Neural progenitor cell (in vitro differentiated cells): Measurements from ENCODE around the gene GATAD1. TPM values are rescaled to one million over a fixed set of nuclear protein-coding genes. Genes with fewer than 3 reads are reported as not detected.

Experiments
- DNase-seq: peaks from one replicate; pipeline ENCODE4 v3.0.0-alpha.2; 2016; ENCODE audit warnings: low spot score
- H2AFZ ChIP-seq: fragments of 200-600 bp; sonication (generic); replicated peaks from 2 replicates; pipeline ENCODE4 v1.6.1; 2016; ENCODE audit warnings: antibody characterized with exemption
- H3F3A ChIP-seq: fragments of 200-600 bp; sonication (generic); 2 replicates; pipeline ENCODE4 v1.6.1; 2016; ENCODE audit warnings: antibody characterized with exemption, low read depth
- H3K27ac ChIP-seq: fragments of 200-600 bp; sonication (generic); 2 replicates; pipeline ENCODE4 v1.5.1; 2016; ENCODE audit warnings: mild to moderate bottlenecking
- H3K27me3 ChIP-seq: fragments of 200-600 bp; sonication (generic); 2 replicates; pipeline ENCODE4 v1.6.1; 2016; ENCODE audit warnings: mild to moderate bottlenecking, moderate library complexity
- H3K36me3 ChIP-seq: fragments of 200-600 bp; sonication (generic); 2 replicates; pipeline ENCODE4 v1.5.1; 2016
- H3K4me1 ChIP-seq: fragments of 200-600 bp; sonication (generic); 2 replicates; pipeline ENCODE4 v1.6.1; 2016; ENCODE audit warnings: mixed run types
- H3K4me2 ChIP-seq: fragments of 200-600 bp; sonication (generic); 2 replicates; pipeline ENCODE4 v1.6.1; 2016
- H3K4me3 ChIP-seq: fragments of 200-600 bp; sonication (generic); 2 replicates; pipeline ENCODE4 v1.5.1; 2016
- H3K79me2 ChIP-seq: fragments of 200-600 bp; sonication (generic); 2 replicates; pipeline ENCODE4 v1.6.1; 2016; ENCODE audit warnings: low read depth
- H3K9ac ChIP-seq: fragments of 200-600 bp; sonication (generic); 2 replicates; pipeline ENCODE4 v1.6.1; 2016
- H3K9me3 ChIP-seq: fragments of 200-600 bp; sonication (generic); 2 replicates; pipeline ENCODE4 v1.5.1; 2016; ENCODE audit warnings: low read depth
- H4K20me1 ChIP-seq: fragments of 200-600 bp; sonication (generic); 2 replicates; pipeline ENCODE4 v1.6.1; 2016; ENCODE audit warnings: low read depth
- H3K27ac Mint-ChIP-seq: 3 replicates; pipeline ENCODE4 v1.8.0; 2021; ENCODE audit warnings: mixed read lengths
- H3K27me3 Mint-ChIP-seq: 2 replicates; pipeline ENCODE4 v1.8.0; 2022; ENCODE audit warnings: low read depth, mild to moderate bottlenecking, inconsistent platforms, moderate library complexity, mixed read lengths; ENCODE audit not compliant: insufficient read depth
- H3K36me3 Mint-ChIP-seq: 3 replicates; pipeline ENCODE4 v1.8.0; 2021; ENCODE audit warnings: mixed read lengths
- H3K4me1 Mint-ChIP-seq: 3 replicates; pipeline ENCODE4 v1.8.0; 2021; ENCODE audit warnings: mixed read lengths
- H3K4me3 Mint-ChIP-seq: 3 replicates; pipeline ENCODE4 v1.8.0; 2021; ENCODE audit warnings: mild to moderate bottlenecking, moderate library complexity, mixed read lengths
- H3K9me3 Mint-ChIP-seq: 3 replicates; pipeline ENCODE4 v1.8.0; 2020; ENCODE audit warnings: mixed read lengths
- CTCF ChIP-seq: fragments of 200-600 bp; sonication (generic); IDR thresholded peaks from 2 replicates; pipeline ENCODE4 v1.5.1; 2017; ENCODE audit warnings: antibody characterized with exemption, mild to moderate bottlenecking
- EZH2 ChIP-seq: fragments of 200-600 bp; sonication (generic); IDR thresholded peaks from 2 replicates; pipeline ENCODE4 v1.6.1; 2017; ENCODE audit warnings: antibody characterized with exemption, mild to moderate bottlenecking, moderate library complexity
- EZH2phosphoT487 ChIP-seq: fragments of 200-600 bp; sonication (generic); IDR thresholded peaks from 2 replicates; pipeline ENCODE4 v1.6.1; 2017; ENCODE audit warnings: antibody characterized with exemption
- total RNA-seq: library from RNA; depleted of rRNA; stranded (reverse); fragments of >200 nt; gene quantifications from 2 replicates; pipeline ENCODE4 v1.2.3, GENCODE V29; 2015; ENCODE audit warnings: low replicate concordance

Gene GATAD1
- total RNA-seq, 1 donor from 2014 or later, result 56.5 TPM

DNA sequence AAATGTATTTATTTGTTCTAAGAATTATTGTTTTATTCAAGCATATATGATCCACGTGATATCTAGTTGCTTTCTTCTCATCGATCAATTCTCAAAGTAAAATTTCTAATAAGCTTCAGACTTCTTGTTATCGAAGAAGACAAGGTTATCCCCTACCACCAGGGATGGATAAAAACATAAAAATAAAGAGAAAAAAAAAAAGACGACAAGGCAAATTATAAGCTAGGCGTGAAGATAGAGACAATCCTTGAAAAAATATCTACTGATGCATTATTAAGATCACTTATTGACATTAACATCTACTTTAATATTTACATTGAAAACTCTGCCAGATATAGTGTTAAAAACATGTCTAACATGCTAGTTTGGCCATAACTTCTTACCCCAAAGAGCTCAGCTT lies 61.7 kb downstream of the GATAD1 start:
- no peaks in the 10 kb centered on the region for H3K9me3 ChIP-seq
- no peaks in the 10 kb centered on the region for H4K20me1 ChIP-seq
- H3K4me1 Mint-ChIP-seq, result no peaks in the 10 kb centered on the region
- no peaks in the 10 kb centered on the region for H3F3A ChIP-seq
- DNase-seq, result no peak
- no peak overlapping the region for H3K27ac Mint-ChIP-seq
- no peak overlapping the region for H3K27ac ChIP-seq
- no peak overlapping the region for H3K4me2 ChIP-seq
- H2AFZ ChIP-seq, result no peak overlapping the region
- H3K9me3 Mint-ChIP-seq, result no peaks in the 10 kb centered on the region
- H3K9ac ChIP-seq, result no peak overlapping the region
- peaks cover 6% of the 10 kb centered on the region for H3K36me3 Mint-ChIP-seq
- H3K79me2 ChIP-seq, result no peaks in the 10 kb centered on the region
- no peak overlapping the region for H3K4me3 ChIP-seq
- no peaks in the 10 kb centered on the region for H3K27me3 Mint-ChIP-seq
- H3K27me3 ChIP-seq, result no peaks in the 10 kb centered on the region
- no peak for TF ChIP-seq EZH2
- no peak for TF ChIP-seq CTCF
- no peak for TF ChIP-seq EZH2phosphoT487
- H3K36me3 ChIP-seq, result peaks cover 13% of the 10 kb centered on the region
- no peaks in the 10 kb centered on the region for H3K4me1 ChIP-seq
- H3K4me3 Mint-ChIP-seq, result no peak overlapping the region

Other genes with a start within 250 kb of the GATAD1 start
- 46.7 and 59.4 TPM in 2 replicates for gene KRIT1, start 201.6 kb upstream of the GATAD1 start, total RNA-seq
- gene ANKIB1, start 201.5 kb upstream of the GATAD1 start, total RNA-seq, result 37.7 and 52.1 TPM in 2 replicates
- gene ERVW-1, start 30.5 kb downstream of the GATAD1 start, total RNA-seq, result not detected in 2 replicates
- gene PEX1, start 81.0 kb downstream of the GATAD1 start, total RNA-seq, result 34.3 and 67.6 TPM in 2 replicates
- 13.5 and 22.8 TPM in 2 replicates for gene RBM48, start 81.3 kb downstream of the GATAD1 start, total RNA-seq
- gene FAM133B, start 142.9 kb downstream of the GATAD1 start, total RNA-seq, result 47.5 and 69.9 TPM in 2 replicates